C4-2B (cell line): ENCODE data around the gene SMG9.

Experiments
- ZFX ChIP-seq: fragments of 450-650 bp; IDR thresholded peaks from 2 replicates; pipeline ENCODE4 v1.6.1; 2017
- TF ChIP-seq, protein P1 (sequence below): fragments of 450-650 bp; conservative IDR thresholded peaks from 2 replicates; pipeline ENCODE4 v1.5.1; 2017; ENCODE audit warnings: mild to moderate bottlenecking

DNA sequence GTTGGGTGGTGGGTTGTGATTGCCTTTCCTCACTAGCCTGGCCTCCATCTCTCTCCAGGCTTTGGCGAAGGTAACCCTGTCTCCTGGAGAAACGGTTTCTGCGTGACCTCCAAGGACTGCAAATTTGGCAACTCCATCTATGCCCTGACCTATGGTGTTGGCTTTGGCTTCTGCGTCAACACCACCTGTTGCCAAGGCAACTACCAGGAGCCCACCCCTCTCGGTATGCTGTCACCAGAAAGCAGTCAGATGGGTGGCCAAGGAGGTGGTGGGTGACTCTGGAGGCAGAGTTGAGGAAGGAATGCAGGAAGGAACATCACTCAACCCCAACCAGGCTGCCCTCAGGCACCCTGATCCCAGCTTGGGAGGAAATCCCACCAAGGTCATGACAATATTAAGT, 57.5 kb downstream of the SMG9 start:
- TF ChIP-seq, protein P1, sequence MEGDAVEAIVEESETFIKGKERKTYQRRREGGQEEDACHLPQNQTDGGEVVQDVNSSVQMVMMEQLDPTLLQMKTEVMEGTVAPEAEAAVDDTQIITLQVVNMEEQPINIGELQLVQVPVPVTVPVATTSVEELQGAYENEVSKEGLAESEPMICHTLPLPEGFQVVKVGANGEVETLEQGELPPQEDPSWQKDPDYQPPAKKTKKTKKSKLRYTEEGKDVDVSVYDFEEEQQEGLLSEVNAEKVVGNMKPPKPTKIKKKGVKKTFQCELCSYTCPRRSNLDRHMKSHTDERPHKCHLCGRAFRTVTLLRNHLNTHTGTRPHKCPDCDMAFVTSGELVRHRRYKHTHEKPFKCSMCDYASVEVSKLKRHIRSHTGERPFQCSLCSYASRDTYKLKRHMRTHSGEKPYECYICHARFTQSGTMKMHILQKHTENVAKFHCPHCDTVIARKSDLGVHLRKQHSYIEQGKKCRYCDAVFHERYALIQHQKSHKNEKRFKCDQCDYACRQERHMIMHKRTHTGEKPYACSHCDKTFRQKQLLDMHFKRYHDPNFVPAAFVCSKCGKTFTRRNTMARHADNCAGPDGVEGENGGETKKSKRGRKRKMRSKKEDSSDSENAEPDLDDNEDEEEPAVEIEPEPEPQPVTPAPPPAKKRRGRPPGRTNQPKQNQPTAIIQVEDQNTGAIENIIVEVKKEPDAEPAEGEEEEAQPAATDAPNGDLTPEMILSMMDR, result no peak
- no peak for TF ChIP-seq ZFX
